GM19438 (cell line): ENCODE results near the gene TMEM181.
"Not testable (repeated sequence)": the region's sequence is repeated elsewhere in the genome, so short reads cannot be mapped to it uniquely, and the experiment has no call there.

Experiments used
- ATAC-seq: cut with Tn5 transposase; IDR thresholded peaks from one replicate; pipeline ENCODE4 v1.9.1; 2021; ENCODE audit warnings: low read depth; ENCODE audit not compliant: unreplicated experiment

TMEM181 gene

DNA sequence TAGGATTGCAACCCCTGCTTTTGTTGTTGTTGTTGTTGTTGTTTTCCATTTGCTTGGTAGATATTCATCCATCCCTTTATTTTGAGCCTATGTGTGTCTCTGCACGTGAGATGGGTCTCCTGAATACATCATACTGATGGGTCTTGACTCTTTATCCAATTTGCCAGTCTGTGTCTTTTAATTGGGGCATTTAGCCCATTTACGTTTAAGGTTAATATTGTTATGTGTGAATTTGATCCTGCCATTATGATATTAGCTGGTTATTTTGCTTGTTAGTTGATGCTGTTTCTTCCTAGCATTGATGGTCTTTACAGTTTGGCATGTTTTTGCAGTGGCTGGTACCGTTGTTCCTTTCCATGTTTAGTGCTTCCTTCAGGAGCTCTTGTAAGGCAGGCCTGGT lies 58.4 kb downstream of the TMEM181 start:
- ATAC-seq, result not testable (repeated sequence)

DNA sequence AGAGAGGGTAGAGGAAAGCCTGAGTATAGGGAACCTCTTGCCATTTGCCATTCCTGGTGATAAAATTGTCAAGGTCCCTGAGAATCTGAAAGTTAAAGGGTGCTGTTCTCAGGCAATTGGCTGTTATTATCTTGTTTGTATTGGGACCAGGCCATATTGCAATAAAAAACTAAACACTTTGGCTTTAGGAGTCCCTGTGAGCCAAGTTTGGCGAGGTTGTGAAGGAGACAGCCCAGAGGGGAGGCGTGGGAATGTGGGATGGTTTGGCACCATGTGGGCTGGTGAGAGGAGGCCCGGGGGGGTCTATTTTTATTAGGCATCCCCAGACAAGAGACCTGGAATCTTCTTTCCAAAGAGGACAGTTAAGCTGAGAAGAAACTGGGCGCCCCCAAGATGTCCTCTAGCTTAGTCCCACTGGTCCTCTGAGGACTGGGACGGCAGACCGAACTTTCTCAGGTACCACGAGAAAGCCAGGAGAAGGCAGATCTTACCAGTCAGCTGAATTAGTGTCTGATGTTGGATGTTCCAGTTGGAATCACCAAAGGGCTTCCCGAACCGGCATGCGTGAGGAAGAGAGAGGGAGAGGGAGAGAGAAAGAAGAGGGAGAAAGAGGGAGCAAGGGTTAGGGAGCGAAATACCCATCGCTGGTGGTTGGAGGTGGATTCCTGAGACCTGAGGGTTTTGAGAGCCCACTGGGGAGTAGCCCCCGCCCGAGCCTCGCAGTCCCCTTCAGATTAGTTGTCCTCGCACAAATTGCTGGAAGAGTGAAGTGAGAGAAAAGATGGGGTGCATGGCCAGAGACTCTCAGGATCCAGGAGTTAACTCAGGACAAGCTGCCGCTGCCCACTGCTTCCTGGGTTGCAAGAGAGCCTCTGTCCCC lies 60.3 kb downstream of the TMEM181 start:
- ATAC-seq, result no peak

DNA sequence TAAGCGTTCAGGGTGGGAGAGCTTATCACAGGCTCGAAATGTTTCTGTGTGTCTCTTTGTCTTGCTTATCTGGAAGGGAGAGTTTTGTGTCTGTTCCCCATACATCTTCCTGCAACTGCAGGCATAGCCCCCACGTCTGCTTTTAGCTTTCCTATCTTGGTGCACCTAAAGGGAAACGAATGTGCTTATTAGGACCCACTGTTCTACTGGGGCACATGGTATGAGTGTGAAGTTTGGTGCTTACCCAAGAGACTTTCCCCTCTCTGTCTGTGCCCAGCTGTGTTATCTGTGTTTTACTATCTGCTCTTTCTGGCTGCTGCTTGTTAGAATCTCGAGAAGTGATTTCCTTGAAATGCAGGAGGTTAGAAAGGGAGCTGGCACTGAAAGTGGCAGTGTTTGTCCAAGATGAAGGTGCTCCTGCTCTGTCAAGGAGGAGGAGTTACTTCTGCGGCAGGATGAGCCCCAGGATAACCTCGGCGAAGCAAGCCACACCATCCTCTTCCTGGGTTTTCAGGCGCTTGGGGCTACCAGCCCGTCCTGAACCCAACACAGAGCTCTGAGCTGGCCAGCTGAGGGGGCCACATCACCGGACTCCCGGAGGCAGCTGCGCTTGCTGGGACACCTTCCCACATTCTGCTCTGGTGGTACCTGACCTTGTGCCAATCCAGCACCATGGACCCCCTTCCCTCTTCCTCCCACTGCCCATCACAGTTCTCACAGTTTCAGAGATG lies 61.2 kb downstream of the TMEM181 start:
- ATAC-seq, result no peak

DNA sequence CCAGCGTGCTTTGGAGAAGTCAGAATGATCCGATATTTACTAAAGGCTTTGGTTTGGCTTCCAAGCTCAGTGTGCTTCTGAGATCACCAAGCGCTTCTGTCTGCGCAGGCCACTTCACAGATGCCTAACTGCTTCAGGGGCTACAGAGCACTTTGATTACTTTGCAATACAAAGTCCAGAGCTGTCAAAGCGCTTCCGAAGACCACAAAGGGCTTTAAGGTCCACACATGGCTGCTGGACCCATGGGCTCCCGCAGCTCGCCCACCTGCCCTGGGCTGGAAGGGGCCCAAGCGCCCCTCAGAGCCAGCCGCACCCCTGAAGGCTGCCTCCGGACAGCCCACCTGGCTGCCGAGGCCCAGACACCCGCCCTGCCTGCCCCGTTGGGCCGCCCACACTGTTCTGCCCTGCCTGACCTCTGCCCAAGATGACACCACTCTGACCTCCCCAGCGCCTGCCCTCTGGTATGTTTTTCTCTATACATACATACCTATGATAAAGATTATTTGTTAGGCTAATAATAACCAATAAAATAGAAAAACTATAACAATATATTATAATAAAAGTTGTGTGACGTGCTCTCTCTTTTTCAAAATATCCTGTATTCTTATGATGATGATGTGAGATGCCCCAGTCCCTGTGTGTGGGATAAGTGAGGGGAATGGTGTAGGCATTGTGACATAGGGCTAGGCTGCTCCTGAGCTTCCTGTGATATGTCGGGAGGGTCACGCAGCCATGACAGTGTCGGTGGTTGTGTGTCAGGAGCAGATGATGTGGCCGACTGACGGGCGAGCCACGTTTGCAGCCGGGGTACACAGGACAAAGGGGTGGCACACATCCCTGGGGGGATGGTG lies 62.0 kb downstream of the TMEM181 start:
- no peak for ATAC-seq

DNA sequence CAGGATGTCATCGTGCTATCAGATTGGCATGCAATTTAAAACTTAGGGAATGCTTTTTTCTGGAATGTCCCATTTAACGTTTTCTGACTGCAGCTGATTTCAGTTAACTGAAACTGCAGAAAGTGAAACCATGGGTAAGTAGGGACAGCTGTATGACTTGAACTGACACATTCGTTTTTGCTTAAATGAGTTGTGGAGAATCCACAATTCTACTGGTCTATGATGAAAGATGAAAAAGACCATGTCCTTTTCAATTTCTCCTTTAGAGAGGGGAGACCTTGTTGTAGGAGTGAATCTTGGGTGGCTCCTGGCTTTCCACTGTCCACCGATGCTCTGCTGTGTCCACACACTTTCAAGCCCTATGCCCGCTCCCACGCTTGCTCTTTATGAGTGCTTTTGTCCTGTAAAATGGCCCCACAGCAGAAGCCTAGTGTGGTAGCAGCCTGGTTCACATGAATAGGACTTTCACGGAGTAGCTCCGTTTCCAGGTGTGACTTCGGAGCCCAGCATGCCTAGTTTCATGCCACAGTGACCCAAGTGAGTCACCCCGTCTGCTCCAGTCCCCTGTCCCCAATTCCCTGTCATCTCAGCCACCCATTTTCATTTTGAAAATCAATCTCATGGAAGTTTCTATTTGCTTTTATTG lies 62.8 kb downstream of the TMEM181 start:
- no peak for ATAC-seq

DNA sequence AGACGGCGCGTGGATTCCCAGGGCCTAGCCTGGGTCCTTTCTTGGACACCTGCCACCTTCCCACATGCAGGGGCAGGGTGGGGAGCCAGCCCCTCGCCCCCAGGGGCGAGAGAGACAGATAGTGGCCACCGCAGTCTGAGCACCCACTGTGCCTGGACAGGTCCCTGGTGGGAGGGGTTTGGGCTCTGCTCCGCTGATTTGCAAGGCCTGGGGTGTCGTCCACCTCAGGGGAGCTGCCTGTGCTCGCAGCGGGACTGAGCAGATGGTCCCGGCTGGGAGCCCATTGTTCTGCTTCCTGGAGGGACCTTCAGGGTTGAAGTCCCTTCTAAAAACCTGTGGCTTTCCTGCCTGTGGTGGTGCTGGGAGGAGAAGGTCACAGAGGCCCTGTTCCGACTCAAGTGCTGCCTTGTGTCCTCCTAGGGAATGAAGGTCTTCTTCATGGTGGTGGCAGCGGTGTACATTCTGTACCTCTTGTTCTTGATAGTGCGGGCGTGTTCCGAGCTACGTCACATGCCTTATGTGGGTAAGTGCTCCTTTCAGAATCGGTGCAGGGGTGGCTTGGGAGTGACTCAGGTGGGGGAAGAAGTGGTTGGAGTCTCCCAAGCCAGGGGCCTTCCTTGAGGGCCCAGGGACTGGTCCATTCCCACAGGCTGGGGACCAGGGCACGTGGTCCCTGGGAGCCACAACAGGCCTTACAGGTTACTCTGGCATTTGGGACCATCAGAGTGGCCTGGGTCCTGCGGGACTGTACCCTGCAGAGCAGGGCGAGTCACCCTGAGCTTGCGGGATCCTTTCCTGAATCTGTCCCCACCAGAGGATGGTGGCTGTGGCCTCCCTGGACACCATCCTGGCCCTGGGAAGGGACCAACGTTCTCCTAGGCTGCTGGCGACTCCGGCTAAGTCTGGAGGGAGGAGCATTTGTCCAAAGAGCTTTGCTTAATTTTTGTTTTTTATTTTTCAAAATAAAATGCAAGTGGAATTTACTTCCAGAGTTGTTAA lies 65.1 kb downstream of the TMEM181 start:
- no peak for ATAC-seq

DNA sequence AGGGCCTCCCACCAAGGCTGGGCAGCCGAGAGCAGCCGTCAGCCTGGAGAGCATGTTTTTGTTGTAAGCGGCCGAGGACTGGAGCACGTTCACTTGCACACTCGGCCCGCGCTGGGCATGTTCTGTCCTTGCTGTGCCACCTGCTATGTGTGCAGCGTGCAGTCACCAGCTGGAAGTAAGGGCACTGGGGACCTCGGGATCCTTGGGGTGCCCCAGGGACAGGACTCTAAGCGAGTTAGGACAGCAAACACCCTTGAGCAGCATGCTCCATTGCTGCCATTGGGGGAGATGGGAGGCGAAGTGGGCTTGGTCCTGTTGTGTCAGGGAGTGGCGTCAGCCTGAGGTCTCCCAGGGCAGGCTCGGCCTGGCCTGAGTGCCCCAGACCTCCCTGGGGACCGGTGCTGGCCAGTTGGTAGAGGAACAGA lies 66.0 kb downstream of the TMEM181 start:
- no peak for ATAC-seq

DNA sequence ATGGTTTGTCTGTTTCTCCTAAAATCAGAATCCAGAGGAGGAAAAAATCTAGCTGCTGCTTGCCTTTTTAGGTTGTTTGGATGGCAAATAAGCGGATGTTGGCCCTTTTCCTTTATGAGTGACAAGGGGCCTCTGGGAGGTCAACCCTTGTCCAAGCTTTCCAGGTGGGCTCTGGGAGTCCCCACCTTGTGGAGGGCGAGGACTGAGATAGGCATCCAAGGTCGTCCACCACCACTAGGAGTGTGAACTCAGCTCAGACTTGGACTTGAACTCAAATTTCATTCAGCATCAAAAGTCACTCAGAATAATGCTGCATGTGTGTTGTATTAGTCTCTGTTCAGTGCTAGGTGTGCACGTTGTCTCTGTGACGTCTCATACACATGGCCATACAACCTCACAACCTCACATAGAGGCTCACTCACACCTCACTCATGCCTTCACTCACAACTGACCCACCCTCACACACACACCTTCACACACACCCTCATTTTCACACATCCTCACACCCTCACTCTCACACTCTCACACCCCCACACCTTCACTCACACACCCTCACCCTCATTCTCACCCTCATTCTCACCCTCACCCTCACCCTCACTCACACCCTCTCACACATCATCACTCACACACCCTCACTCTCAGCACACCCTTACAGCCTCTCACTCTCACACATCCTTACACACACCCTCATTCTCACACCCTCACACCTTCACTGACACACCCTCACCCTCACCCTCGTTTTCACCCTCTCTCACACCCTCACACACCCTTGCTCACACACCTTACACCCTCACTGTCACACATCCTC lies 66.7 kb downstream of the TMEM181 start:
- ATAC-seq, result no peak

DNA sequence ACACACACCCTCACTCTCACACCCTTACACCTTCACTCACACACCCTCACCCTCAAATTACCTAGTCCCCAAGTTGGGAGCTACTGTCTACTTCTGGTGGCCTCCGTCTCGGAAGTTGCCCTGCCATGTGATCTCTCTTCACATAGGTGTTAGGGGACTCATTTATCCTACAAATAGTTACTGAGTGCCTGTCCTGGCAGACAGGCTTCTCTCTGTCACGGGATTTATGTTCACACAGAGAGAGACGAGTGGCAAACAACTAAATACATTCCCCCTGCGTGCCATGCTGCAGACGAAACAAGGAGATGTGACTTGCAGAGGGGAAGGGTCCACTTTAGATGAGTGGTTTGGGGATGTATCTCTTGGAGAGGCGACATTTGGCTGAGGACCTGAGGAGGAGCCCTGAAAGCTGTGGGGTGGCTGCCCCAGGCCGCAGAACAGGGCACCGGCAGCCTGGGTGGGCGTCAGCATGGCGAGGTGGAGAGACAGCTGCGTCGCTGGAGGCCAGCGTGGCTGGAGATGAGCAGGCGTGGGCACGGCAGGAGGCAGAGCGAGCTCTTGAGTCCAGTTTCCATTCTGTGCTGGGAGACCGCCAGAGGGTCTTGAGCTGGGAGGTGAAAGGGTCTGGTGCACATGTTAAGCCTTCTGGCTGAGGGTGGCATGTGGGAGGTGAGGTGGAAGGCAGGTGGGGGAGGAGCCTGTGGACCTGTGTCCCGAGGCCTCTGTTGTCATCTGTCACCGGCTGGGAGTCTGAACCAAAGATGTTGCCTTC lies 67.5 kb downstream of the TMEM181 start:
- no peak for ATAC-seq

DNA sequence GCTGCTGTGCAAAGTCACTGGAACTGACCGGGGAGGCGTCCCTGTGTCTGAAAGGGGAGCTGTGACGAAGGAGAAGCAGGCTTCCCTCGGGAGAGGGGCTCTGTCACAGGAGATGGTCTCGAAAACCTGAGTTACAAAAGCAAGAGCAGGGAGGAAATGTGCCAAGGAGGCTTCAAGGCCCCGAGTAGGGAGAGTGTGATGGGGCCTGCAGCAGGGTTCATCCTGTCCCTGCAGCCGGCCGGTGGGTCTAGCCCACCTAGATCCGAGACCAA lies 68.0 kb downstream of the TMEM181 start:
- no peak for ATAC-seq

DNA sequence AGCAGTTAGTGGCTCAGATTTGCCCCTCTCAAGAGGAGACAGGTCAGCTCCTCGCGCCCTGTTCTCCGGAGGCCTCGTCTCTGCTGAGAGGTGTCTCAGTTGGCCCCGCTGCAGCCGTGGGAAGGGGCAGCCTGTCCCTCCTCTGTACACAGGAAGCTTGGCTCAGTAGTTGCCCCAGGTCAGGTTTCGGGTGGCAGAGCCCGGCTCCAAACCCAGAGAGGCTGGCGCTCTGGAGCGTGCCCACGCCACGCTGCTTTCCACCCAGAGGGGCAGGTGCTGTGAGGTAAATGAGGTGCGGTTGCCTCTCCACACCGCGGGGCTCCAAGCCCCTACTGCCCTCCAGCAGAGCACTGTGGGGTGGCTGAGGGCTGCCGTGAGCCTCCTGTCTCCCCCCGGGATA lies 68.7 kb downstream of the TMEM181 start:
- ATAC-seq, result no peak

DNA sequence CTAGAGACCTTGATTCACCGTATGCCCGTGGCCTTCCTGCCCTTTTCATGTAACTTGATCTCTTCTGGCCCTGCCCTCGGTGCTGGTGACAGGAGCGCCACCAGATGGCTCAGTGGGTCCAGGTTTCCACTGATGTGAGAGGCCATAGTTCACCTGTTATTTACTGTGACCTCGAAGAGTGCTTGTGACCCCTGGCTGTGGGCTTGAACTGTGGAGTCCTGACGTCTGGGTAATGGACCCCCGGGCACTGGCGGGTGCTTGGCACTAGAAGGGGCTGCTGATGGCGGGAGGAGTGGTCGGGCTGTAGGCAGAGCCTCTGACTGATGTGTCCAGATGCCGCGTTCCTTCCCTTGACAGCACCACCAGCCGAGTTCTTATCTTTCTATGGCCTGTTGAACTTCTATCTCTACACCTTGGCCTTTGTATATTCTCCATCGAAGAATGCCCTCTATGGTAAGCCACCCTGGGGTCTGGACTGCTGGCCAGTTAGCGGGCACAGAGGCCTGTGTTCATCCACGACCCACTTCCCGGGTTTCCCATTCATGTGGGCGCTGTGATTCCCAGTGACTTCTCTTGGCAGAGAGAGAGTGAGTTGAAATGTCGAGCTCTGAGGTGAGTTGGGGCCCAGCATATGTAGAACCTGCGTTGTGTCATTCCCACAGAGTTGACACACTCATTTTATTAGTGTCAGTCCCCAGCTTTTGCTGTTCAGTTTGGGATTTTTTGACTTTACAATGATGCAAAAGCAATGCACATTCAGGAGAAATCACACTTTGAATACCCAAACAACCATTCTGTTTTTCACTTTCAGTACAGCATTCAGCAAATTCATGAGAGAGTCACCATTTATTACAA lies 69.7 kb downstream of the TMEM181 start:
- no peak for ATAC-seq

DNA sequence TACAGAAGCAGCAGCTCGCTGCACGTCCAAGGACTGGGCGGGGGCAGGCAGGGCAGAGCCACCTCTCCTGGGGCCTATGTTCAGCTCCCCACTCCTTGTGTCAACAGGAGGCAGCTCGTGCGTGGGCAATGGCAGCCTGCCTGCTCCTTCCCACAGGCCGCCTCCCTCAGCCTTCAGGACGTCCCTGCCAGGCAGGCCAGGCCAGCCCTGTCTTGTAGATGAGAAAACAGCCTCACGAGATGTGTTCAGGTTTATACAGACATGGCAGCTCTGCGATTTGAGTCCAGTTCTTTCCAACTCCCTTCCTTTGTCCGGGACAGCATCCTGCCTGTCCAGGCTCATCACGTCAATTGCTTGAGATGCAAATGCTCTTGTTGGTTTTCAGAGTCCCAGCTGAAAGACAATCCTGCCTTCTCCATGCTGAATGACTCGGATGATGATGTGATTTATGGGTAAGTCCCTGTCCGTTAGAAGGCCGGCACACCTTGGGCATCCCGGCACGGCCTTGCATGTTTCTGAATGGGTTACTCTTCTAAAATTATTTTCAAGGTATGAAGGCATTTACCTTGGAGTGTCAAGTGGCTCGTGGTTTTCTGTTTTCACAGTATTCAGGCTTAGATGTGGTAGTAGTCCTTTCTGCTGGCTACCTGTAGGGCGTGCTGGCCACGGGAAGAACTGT lies 71.2 kb downstream of the TMEM181 start:
- no peak for ATAC-seq

DNA sequence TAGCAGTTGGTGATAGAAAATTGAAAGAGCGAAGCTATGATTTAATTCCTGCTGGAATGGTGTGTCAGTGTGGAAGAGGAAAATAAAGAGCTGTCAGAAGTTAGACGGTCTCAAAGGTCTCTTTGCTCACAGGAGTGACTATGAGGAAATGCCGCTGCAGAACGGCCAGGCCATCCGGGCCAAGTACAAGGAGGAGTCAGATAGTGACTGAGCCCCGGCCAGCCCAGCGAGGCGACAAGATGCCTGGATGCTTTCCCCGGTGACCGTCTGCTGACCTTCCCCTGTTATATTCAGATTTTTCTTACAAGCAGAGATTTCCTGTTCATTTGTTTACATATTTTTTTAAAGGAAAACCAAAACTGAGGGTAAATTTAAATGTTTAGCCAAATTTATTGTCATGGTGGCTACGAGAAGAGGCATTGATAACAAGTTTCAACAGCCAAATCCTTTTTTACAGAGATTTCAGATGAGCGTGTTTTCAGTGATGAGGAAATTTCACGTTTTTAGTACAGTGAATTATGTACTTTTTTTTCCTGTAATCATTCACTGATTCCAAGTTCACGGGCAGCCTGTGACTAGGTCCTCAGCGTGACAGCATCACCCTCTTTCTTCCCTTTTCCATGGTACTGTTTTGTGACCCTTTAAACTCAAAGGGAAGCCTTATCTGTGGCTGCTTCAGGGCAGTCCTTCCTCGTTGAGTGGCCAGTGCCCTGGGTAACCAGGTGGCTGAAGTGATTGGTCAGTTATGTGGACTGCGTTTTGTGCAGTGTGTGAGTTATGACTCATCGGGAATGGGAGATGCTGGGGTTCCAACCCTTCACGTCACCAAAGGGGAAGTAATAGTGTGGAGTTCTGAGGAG lies 72.0 kb downstream of the TMEM181 start:
- no peak for ATAC-seq

DNA sequence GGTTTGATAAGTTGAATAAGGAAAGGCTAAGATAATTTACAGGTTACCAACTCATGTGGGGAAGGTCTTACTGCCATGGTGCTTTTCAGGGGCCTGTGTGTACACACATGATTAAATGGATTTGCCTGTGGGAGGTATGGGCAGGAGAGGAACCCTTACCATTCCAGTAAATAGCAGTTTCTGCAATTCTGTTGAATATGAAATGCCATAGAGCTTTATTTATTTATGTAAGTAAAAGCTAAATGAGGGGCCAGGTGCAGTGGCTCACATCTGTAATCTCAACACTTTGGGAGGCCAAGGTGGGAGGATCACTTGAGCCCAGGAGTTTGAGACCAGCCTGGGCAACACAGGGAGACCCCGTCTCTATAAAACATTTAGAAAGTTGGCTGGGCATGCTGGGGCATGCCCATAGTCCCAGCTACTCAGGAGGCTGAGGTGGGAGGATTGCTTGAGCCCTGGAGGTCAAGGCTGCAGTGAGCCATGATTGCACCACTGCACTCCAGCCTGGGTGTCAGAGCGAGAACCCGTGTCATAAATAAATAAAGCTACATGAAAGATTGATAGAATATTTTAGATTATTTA lies 72.7 kb downstream of the TMEM181 start:
- ATAC-seq, result not testable (repeated sequence)
